GM18861 (cell line): ENCODE measurements around the gene TANGO2.

Experiments
- ATAC-seq: cut with Tn5 transposase; IDR thresholded peaks from one replicate; pipeline ENCODE4 v1.9.1; 2021; ENCODE audit not compliant: unreplicated experiment

The TANGO2 gene

GRCh38 chr22:20039683-20040325 lies 18.9 kb downstream of the TANGO2 start:
- ATAC-seq = no peak

- no peak for ATAC-seq
Observed at GRCh38 chr22:20040327-20041200, 19.7 kb downstream of the TANGO2 start.

- ATAC-seq = no peak
Observed at GRCh38 chr22:20043057-20043996, 22.4 kb downstream of the TANGO2 start.

- no peak for ATAC-seq
Observed at GRCh38 chr22:20043997-20044342, 23.1 kb downstream of the TANGO2 start.

- ATAC-seq = no peak
Observed at GRCh38 chr22:20044495-20045151, 23.7 kb downstream of the TANGO2 start.

- no peak for ATAC-seq
Observed at GRCh38 chr22:20046730-20047129, 25.8 kb downstream of the TANGO2 start.

- ATAC-seq = no peak
Observed at GRCh38 chr22:20051927-20052308, 31.0 kb downstream of the TANGO2 start.

- ATAC-seq = no peak
Observed at GRCh38 chr22:20052309-20053259, 31.7 kb downstream of the TANGO2 start.

GRCh38 chr22:20053407-20054033 lies 32.6 kb downstream of the TANGO2 start:
- no peak for ATAC-seq

GRCh38 chr22:20054034-20054427 lies 33.1 kb downstream of the TANGO2 start:
- ATAC-seq = no peak

GRCh38 chr22:20054485-20054884 lies 33.6 kb downstream of the TANGO2 start:
- no peak for ATAC-seq

- ATAC-seq = no peak
Observed at GRCh38 chr22:20055144-20055543, 34.2 kb downstream of the TANGO2 start.

- no peak for ATAC-seq
Observed at GRCh38 chr22:20055654-20056053, 34.7 kb downstream of the TANGO2 start.

GRCh38 chr22:20056161-20056560 lies 35.3 kb downstream of the TANGO2 start:
- no peak for ATAC-seq

- ATAC-seq = no peak
Observed at GRCh38 chr22:20056696-20057386, 35.9 kb downstream of the TANGO2 start.

- no peak for ATAC-seq
Observed at GRCh38 chr22:20057596-20058268, 36.8 kb downstream of the TANGO2 start.

- no peak for ATAC-seq
Observed at GRCh38 chr22:20058989-20059770, 38.3 kb downstream of the TANGO2 start.
